OCI-LY3 (cell line): ENCODE measurements around the gene TPM1.

ENCODE experiments used
- H2AFZ ChIP-seq: fragments of 200-600, 300-600 bp; shearing (Covaris generic); 2 replicates; pipeline ENCODE4 v1.6.0; 2014; ENCODE audit warnings: antibody characterized with exemption, low read depth, low read length
- H3K27ac ChIP-seq: fragments of 200-600, 300-600 bp; sonication (generic); 2 replicates; pipeline ENCODE4 v1.5.1; 2014; ENCODE audit warnings: mild to moderate bottlenecking, low read length, moderate library complexity, mixed read lengths
- H3K27me3 ChIP-seq: fragments of 200-600, 300-600 bp; sonication (generic); 2 replicates; pipeline ENCODE4 v1.6.1; 2014; ENCODE audit warnings: low read depth, low read length, mixed read lengths
- H3K36me3 ChIP-seq: fragments of 200-600, 300-600 bp; sonication (generic); replicated peaks from 2 replicates; pipeline ENCODE3; 2014; ENCODE audit warnings: low read depth, low read length, mixed read lengths
- H3K4me1 ChIP-seq: fragments of 300-600, 200-600 bp; sonication (generic); 2 replicates; pipeline ENCODE4 v1.6.1; 2014; ENCODE audit warnings: low read length, mixed read lengths
- H3K4me2 ChIP-seq: fragments of 200-600, 300-600 bp; sonication (generic); 2 replicates; pipeline ENCODE4 v1.6.1; 2014; ENCODE audit warnings: low read length, mixed read lengths
- H3K4me3 ChIP-seq: fragments of 300-600, 200-600 bp; sonication (generic); 2 replicates; pipeline ENCODE4 v1.5.1; 2014; ENCODE audit warnings: antibody characterized with exemption, mild to moderate bottlenecking, low read length, moderate library complexity
- H3K79me2 ChIP-seq: fragments of 300-600, 200-600 bp; shearing (Covaris generic); 2 replicates; pipeline ENCODE4 v1.6.1; 2014; ENCODE audit warnings: mild to moderate bottlenecking, low read length, mixed read lengths
- H3K9ac ChIP-seq: fragments of 300-600, 200-600 bp; shearing (Covaris generic); 2 replicates; pipeline ENCODE4 v1.6.0; 2014; ENCODE audit warnings: mild to moderate bottlenecking, low read length, moderate library complexity
- H3K9me3 ChIP-seq: fragments of 200-600, 300-600 bp; shearing (Covaris generic); 2 replicates; pipeline ENCODE4 v1.6.1; 2014; ENCODE audit warnings: low read length, mixed read lengths; ENCODE audit not compliant: insufficient read depth
- H4K20me1 ChIP-seq: fragments of 200-600, 300-600 bp; sonication (generic); 2 replicates; pipeline ENCODE4 v1.6.1; 2016; ENCODE audit warnings: low read length, mixed read lengths; ENCODE audit not compliant: insufficient read depth
- EZH2phosphoT487 ChIP-seq: fragments of 200-600 bp; shearing (Covaris generic); IDR thresholded peaks from 2 replicates; pipeline ENCODE4 v1.6.1; 2018; ENCODE audit warnings: antibody characterized with exemption, mixed run types, low read depth
- TF ChIP-seq, protein P1 (sequence below): fragments of 200-600, 300-600 bp; sonication (generic); IDR thresholded peaks from 2 replicates; pipeline ENCODE4 v1.5.1; 2014; ENCODE audit warnings: antibody characterized with exemption, low read length, low read depth

TPM1 gene

GRCh38 chr15:63083044-63083443 is 40.5 kb downstream of the TPM1 start:
- H2AFZ ChIP-seq: no peak overlapping the region

GRCh38 chr15:63083541-63083940 is 41.0 kb downstream of the TPM1 start:
- TF ChIP-seq EZH2phosphoT487: no peak
- TF ChIP-seq, protein P1, sequence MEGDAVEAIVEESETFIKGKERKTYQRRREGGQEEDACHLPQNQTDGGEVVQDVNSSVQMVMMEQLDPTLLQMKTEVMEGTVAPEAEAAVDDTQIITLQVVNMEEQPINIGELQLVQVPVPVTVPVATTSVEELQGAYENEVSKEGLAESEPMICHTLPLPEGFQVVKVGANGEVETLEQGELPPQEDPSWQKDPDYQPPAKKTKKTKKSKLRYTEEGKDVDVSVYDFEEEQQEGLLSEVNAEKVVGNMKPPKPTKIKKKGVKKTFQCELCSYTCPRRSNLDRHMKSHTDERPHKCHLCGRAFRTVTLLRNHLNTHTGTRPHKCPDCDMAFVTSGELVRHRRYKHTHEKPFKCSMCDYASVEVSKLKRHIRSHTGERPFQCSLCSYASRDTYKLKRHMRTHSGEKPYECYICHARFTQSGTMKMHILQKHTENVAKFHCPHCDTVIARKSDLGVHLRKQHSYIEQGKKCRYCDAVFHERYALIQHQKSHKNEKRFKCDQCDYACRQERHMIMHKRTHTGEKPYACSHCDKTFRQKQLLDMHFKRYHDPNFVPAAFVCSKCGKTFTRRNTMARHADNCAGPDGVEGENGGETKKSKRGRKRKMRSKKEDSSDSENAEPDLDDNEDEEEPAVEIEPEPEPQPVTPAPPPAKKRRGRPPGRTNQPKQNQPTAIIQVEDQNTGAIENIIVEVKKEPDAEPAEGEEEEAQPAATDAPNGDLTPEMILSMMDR: no peak
- Histone ChIP-seq H3K4me2 (no peak overlapping the region), H3K36me3 (no peaks in the 10 kb centered on the region), H3K27ac (no peak overlapping the region), H3K9me3 (no peaks in the 10 kb centered on the region), H4K20me1 (no peaks in the 10 kb centered on the region), H3K27me3 (no peaks in the 10 kb centered on the region), H2AFZ (no peak overlapping the region), H3K4me1 (no peaks in the 10 kb centered on the region), H3K4me3 (no peak overlapping the region), H3K9ac (no peak overlapping the region), H3K79me2 (no peaks in the 10 kb centered on the region)

More at GRCh38 chr15:63083044-63083443, 40.5 kb downstream of the TPM1 start:
- Histone ChIP-seq H3K27ac (no peak overlapping the region), H3K9me3 (no peaks in the 10 kb centered on the region), H3K9ac (no peak overlapping the region), H3K27me3 (no peaks in the 10 kb centered on the region), H3K4me2 (no peak overlapping the region), H3K4me3 (no peak overlapping the region), H3K79me2 (no peaks in the 10 kb centered on the region), H3K36me3 (no peaks in the 10 kb centered on the region), H4K20me1 (no peaks in the 10 kb centered on the region), H3K4me1 (no peaks in the 10 kb centered on the region)
- TF ChIP-seq, protein P1: no peak

DNA sequence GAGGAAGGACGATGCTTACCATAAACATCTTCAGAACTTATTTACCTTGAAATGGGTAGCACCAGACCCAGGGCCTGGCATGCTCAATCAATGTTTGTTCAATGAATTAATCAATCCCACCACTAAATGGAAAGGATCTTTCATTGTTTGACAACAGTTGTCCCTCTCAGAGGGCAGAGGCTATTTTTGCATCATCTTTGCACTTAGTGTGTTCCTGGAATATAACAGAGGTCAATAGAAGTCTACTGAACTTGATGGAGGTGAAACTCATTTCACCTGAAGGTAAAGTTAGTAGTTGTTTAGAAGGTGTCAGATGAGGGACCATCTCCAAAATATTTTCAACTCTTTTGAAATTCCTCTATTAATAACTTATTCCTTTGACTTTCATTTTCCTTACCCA is 42.3 kb downstream of the TPM1 start:
- Histone ChIP-seq H3K4me3 (no peak overlapping the region), H3K27ac (no peak overlapping the region), H3K9ac (no peak overlapping the region), H3K27me3 (no peaks in the 10 kb centered on the region), H2AFZ (no peak overlapping the region), H4K20me1 (no peaks in the 10 kb centered on the region), H3K4me2 (no peak overlapping the region), H3K4me1 (no peaks in the 10 kb centered on the region), H3K79me2 (no peaks in the 10 kb centered on the region), H3K9me3 (no peaks in the 10 kb centered on the region), H3K36me3 (no peaks in the 10 kb centered on the region)
- TF ChIP-seq EZH2phosphoT487: no peak
- TF ChIP-seq, protein P1: no peak

- Histone ChIP-seq H3K27me3 (no peaks in the 10 kb centered on the region), H3K9ac (no peak overlapping the region), H3K9me3 (no peaks in the 10 kb centered on the region), H2AFZ (no peak overlapping the region), H3K79me2 (no peaks in the 10 kb centered on the region), H3K36me3 (no peaks in the 10 kb centered on the region), H3K4me1 (no peaks in the 10 kb centered on the region), H3K4me2 (no peak overlapping the region), H4K20me1 (no peaks in the 10 kb centered on the region), H3K4me3 (no peak overlapping the region), H3K27ac (no peak overlapping the region)
- TF ChIP-seq, protein P1: no peak
- TF ChIP-seq EZH2phosphoT487: no peak
These were observed 42.7 kb downstream of the TPM1 start for GRCh38 chr15:63085289-63085688.
